ENCODE results near the gene MTO1.

MTO1 gene

GRCh38 chr6:73519926-73520687, 58.6 kb downstream of the MTO1 start:
- TF ChIP-seq, protein P1, sequence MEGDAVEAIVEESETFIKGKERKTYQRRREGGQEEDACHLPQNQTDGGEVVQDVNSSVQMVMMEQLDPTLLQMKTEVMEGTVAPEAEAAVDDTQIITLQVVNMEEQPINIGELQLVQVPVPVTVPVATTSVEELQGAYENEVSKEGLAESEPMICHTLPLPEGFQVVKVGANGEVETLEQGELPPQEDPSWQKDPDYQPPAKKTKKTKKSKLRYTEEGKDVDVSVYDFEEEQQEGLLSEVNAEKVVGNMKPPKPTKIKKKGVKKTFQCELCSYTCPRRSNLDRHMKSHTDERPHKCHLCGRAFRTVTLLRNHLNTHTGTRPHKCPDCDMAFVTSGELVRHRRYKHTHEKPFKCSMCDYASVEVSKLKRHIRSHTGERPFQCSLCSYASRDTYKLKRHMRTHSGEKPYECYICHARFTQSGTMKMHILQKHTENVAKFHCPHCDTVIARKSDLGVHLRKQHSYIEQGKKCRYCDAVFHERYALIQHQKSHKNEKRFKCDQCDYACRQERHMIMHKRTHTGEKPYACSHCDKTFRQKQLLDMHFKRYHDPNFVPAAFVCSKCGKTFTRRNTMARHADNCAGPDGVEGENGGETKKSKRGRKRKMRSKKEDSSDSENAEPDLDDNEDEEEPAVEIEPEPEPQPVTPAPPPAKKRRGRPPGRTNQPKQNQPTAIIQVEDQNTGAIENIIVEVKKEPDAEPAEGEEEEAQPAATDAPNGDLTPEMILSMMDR (IDR thresholded peaks at IDR 0.05; ENCODE audit: extremely low read depth, insufficient read depth, missing control alignments): no peak
- in situ Hi-C loops (cut with MboI; ENCODE audit: low pct_unique_long_range_greater_than_20kb, low sequenced_read_pairs, unreplicated experiment): loop anchor here (10.0 kb wide), 2 partner anchors 55 to 95 kb away; no protein-coding TSS in a partner anchor
- peak; percentile 55 for DNase-seq (ENCODE audit: low spot score)

- peak; percentile 94 for DNase-seq (ENCODE audit: low spot score)
- in situ Hi-C loops (cut with MboI; ENCODE audit: low pct_unique_long_range_greater_than_20kb, low sequenced_read_pairs, unreplicated experiment): loop anchor here (10.0 kb wide), 1 partner anchor 54 kb away; no protein-coding TSS in a partner anchor
- TF ChIP-seq, protein P1 (IDR thresholded peaks at IDR 0.05; ENCODE audit: extremely low read depth, insufficient read depth, missing control alignments): no peak
Measured at GRCh38 chr6:73520688-73521350, 59.3 kb downstream of the MTO1 start, which contains the start of gene EEF1A1. TSS of gene EEF1A1 (minus strand) at chr6:73521032. CDS start at chr6:73520026, 1,006 bp downstream.

GRCh38 chr6:73521351-73521985, 59.9 kb downstream of the MTO1 start:
- TF ChIP-seq, protein P1 (IDR thresholded peaks at IDR 0.05; ENCODE audit: extremely low read depth, insufficient read depth, missing control alignments): no peak
- in situ Hi-C loops (cut with MboI; ENCODE audit: low pct_unique_long_range_greater_than_20kb, low sequenced_read_pairs, unreplicated experiment): loop anchor here (10.0 kb wide), 1 partner anchor 53 kb away; no protein-coding TSS in a partner anchor
- no peak for DNase-seq (ENCODE audit: low spot score)

DNA sequence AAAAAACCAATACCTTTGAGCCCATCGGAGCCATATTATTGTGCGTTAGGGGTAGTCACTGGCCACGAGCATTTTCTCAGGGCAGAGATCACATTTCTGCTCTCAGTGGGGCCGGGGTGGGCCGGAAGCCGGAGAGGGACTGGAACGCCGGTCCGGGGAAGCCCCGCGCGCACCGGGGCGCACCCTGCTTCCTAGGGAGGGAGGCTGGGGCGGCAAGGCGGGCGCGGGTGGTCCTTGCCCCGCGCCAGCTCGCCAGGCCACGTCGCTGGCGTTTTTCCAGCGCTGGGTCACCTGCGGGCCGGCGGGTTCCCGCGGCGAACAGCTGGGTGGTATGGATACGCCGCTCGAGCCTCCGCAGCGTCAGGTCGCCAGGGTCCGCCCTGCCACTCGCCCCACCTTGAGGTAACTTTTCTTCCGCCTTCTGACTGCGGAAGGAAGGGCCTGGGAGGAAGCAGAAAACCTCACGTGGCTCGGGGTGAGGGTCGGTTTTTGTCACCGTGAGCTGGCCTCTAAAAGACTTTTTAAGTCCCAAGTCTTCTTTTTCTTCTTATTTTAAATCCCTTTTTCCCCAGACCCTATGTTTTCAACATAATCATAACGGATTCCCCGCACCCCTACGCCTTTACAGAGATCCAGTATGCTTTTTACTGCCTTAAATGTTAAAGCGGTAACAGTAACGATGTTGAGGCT, 62.0 kb downstream of the MTO1 start:
- DNase-seq (ENCODE audit: low spot score): peak; percentile 69
- in situ Hi-C loops (cut with MboI; ENCODE audit: low pct_unique_long_range_greater_than_20kb, low sequenced_read_pairs, unreplicated experiment): loop anchor here (10.0 kb wide), 1 partner anchor 51 kb away; no protein-coding TSS in a partner anchor
- TF ChIP-seq, protein P1 (IDR thresholded peaks at IDR 0.05; ENCODE audit: extremely low read depth, insufficient read depth, missing control alignments): no peak

DNA sequence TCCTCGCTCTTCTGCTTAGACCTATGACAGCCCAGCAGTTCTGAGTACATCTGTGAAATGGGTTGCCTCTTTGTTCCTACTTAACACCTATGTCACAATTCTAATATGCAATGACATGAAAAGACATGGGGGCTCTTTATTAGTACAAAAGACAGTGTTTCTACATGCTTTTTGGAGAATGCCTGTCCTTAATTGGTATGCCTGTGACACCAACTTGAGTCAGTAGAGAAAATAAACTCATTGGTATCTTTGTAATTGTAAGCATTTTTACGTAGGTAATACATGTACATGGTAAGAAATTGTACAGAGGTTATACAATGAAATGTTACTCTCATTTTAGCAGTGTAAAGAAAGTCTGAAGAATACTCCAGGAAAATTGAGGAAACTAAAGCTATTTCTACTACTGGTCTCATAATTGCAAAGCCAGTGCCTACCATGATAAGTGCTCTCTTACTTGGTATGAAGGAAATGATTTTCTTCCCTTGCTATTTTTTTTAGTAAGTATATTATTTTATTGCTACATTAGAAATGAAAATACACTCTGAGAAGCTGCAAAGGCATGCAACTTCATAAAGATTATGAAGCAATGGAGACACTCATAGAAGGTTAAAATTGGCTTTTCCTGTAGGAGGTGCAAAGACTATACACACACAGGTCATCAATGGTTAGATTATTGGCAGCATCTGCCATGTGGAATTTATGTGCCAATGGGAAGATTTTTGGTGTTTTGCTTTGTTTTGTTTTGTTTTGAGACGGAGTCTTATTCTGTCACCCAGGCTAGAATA, 64.2 kb downstream of the MTO1 start:
- in situ Hi-C loops (cut with MboI; ENCODE audit: low pct_unique_long_range_greater_than_20kb, low sequenced_read_pairs, unreplicated experiment): loop anchor here (10.0 kb wide), 1 partner anchor 49 kb away; no protein-coding TSS in a partner anchor
- no peak for DNase-seq (ENCODE audit: low spot score)
- TF ChIP-seq, protein P1 (IDR thresholded peaks at IDR 0.05; ENCODE audit: extremely low read depth, insufficient read depth, missing control alignments): no peak
